Adrenal gland (tissue), 12 donors: Measurements from ENCODE around the gene SLC26A8. TPM values are rescaled to one million over a fixed set of nuclear protein-coding genes. Genes with fewer than 3 reads are reported as not detected.

Experiments used
- DNase-seq, 7 donors: peaks; one replicate each; pipeline ENCODE4 v3.0.0-alpha.2; 2019 to 2020
- H3K27ac ChIP-seq, 5 donors: fragments of 200-600 bp; sonication (generic) in 4 of 5; 1 replicate in 3 of 5; 2 replicates in 2 of 5; pipeline versions ENCODE4 v1.5.1 to v1.8.0; 2016 to 2020; ENCODE audit warnings: mild to moderate bottlenecking in 1 of 5
- H3K27me3 ChIP-seq: fragments of 200-600 bp; 2 replicates; pipeline ENCODE4 v1.8.0; 2021
- H3K36me3 ChIP-seq, 2 donors: fragments of 200-600 bp; replicated peaks in 1 of 2; 1 replicate in 1 of 2; 2 replicates in 1 of 2; pipeline versions ENCODE4 v1.5.1 to v1.8.0; 2018 to 2022
- H3K4me1 ChIP-seq, 2 donors: fragments of 200-600 bp; replicated peaks in 1 of 2; 1 replicate in 1 of 2; 2 replicates in 1 of 2; pipeline versions ENCODE4 v1.5.1 to v1.8.0; 2018 to 2021
- H3K4me3 ChIP-seq, 4 donors: fragments of 200-600 bp; sonication (generic) in 3 of 4; one replicate each; pipeline ENCODE4 v1.5.1; 2016 to 2018
- H3K9me3 ChIP-seq, 3 donors: fragments of 200-600 bp; sonication (generic) in 1 of 3; replicated peaks in 1 of 3; 1 replicate in 2 of 3; 2 replicates in 1 of 3; pipeline versions ENCODE4 v1.5.1 to v1.8.0; 2016 to 2021
- POLR2A ChIP-seq, 2 donors: fragments of 450-650 bp; IDR thresholded peaks; one replicate each; pipeline ENCODE4 v1.6.1; 2017; ENCODE audit warnings: antibody characterized with exemption in 2 of 2, mild to moderate bottlenecking in 2 of 2, moderate library complexity in 1 of 2
- WGBS, 4 donors: extraction: QIAGEN DNeasy Blood & Tissue Kit in 2 of 4; methylation state at CpG; one replicate each; pipeline versions ENCODE4 v1.1.5 to v1.1.7; 2013 to 2017; 5-methylcytosine and 5-hydroxymethylcytosine counted together
- intact Hi-C, 2 donors: fragments of 100-400 bp; cut with DNase I; formaldehyde crosslinking; loops; one replicate each; pipeline versions ENCODE4 v1.14.1 to v1.15.0; 2022 to 2023
- polyA plus RNA-seq, 3 donors: library from polyadenylated mRNA; stranded (reverse); fragments of 200-250 nt in 2 of 3; fragments of 350-450 nt in 1 of 3; fragmentation: Illumina TruSeq in 1 of 3; extraction: RNeasy Lipid Tissue Mini Kit (QIAGEN cat#74804) in 1 of 3; gene quantifications; one replicate each; pipeline ENCODE4 v1.2.3, GENCODE V29; 2013 to 2014
- total RNA-seq, 9 donors: library from RNA; depleted of rRNA in 4 of 9; stranded (reverse); fragments of >200 nt in 4 of 9; fragments of 120-200 nt in 1 of 9; fragmentation: NEBNext Ultra II Directional in 1 of 9; extraction: Animal tissue kit (Norgen Biotek cat#: 25700) in 1 of 9; gene quantifications; one replicate each; pipeline versions ENCODE4 v1.1.0 to v1.2.4, GENCODE V29; 2013 to 2023
- TF ChIP-seq, protein P1 (sequence below), 6 experiments: fragments of 450-650 bp in 4 of 6; fragments of 200-600 bp in 2 of 6; sonication (generic) in 1 of 6; IDR thresholded peaks; 1 replicate in 5 of 6; 2 replicates in 1 of 6; pipeline versions ENCODE4 v1.5.1 to v1.8.0; 2016 to 2021; ENCODE audit warnings: antibody characterized with exemption in 6 of 6, mild to moderate bottlenecking in 2 of 6, moderate library complexity in 1 of 6
- donor health status: healthy with polysubstance abuse.
- donor health status: Bipolar disorder and iron deficiency.
- donor health status: DM: yes; HTN: yes; CAD: no.
- donor health status: DM: no; HTN: no; CAD: no.
- donor health status: DM: no; HTN: no; CAD: no.
- donor health status: DM: yes; HTN: yes; CAD: no.

SLC26A8 gene
- total and polyA plus RNA-seq, 12 donors, result 0.09 to 0.54 (median 0.16) TPM; not detected in 5

DNA sequence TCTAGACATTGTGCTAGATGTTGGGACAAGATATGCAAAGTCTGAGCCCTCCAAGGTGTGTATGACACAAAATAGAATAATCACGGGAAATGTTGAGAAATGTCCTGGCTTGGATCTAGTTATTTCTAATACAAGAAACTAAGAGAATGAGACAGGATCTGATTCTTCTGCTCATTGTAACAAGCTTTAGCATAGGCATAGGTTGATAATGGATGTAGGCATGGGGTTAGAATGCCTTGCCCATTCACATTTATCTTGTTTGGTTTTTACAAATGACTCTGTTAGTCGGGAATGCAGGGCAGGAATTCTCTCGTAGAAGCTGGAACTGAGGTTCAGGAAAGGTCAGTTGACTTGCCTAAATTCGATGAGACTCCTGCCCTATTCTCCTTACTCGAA lies 1.5 kb upstream of the SLC26A8 start:
- TF ChIP-seq POLR2A (IDR thresholded peaks at IDR 0.05), result no peak
- TF ChIP-seq, protein P1, sequence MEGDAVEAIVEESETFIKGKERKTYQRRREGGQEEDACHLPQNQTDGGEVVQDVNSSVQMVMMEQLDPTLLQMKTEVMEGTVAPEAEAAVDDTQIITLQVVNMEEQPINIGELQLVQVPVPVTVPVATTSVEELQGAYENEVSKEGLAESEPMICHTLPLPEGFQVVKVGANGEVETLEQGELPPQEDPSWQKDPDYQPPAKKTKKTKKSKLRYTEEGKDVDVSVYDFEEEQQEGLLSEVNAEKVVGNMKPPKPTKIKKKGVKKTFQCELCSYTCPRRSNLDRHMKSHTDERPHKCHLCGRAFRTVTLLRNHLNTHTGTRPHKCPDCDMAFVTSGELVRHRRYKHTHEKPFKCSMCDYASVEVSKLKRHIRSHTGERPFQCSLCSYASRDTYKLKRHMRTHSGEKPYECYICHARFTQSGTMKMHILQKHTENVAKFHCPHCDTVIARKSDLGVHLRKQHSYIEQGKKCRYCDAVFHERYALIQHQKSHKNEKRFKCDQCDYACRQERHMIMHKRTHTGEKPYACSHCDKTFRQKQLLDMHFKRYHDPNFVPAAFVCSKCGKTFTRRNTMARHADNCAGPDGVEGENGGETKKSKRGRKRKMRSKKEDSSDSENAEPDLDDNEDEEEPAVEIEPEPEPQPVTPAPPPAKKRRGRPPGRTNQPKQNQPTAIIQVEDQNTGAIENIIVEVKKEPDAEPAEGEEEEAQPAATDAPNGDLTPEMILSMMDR (IDR thresholded peaks at IDR 0.05), result no peak
- WGBS, 4 donors, result 46 to 63% (median 48%) methylated on average over 5 of the region's 5 CpGs
- Histone ChIP-seq H3K4me3 (no peak overlapping the region), H3K9me3 (no peaks in the 10 kb centered on the region), H3K36me3 (no peaks in the 10 kb centered on the region), H3K4me1 (peaks cover 0 to 21% of the 10 kb centered on the region in 2 donors), H3K27ac (peak overlapping the region in 1 of 5 donors; percentile 4), H3K27me3 (no peaks in the 10 kb centered on the region)
- DNase-seq, result no peak
- intact Hi-C loops, result loop anchor here (2.0 to 10.0 kb wide), 4 partner anchors 67 to 179 kb away; partner anchors contain the start of gene BRPF3 (in 1 of the 2)

DNA sequence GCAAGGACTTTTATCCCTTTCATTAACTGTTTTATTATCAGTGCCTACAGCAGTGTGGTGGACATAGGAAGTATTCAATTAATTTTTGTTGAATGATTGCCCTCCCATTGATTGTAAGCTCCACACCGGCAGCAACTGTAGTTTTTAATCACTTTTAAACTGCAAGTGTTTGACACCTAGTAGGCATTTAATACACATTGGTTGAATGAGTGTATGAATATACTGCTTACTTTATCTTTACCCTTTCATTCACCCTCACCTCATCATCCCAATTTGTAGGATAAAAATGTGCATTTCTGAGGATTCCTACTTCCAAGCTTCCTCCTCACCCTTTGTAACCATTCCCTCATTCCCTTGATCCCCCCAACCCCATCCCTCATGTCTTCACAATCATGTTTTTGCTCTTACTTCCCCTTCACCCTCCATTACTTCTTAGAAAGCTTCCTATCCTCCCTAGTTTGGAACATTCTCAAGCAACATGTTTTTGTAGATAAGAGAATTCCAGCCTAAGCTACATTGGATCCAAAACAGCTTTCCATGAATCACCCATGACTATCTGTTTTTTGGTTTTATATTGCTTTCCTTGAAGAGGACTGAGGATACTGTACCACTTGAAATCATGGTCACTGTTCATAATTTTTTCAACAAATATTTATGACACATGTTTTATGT lies 955 bp upstream of the SLC26A8 start:
- H3K9me3 ChIP-seq, result no peaks in the 10 kb centered on the region
- H3K4me1 ChIP-seq, result peaks cover 0 to 17% of the 10 kb centered on the region in 2 donors
- no peaks in the 10 kb centered on the region for H3K36me3 ChIP-seq
- H3K4me3 ChIP-seq, result no peak overlapping the region
- H3K27ac ChIP-seq, result peak overlapping the region in 1 of 5 donors; percentile 4
- intact Hi-C loops, result loop anchor here (10.0 kb wide), 2 partner anchors 169 to 179 kb away; partner anchors contain the start of gene BRPF3 (in 1 of the 2)
- TF ChIP-seq, protein P1 (IDR thresholded peaks at IDR 0.05), result no peak
- TF ChIP-seq POLR2A (IDR thresholded peaks at IDR 0.05), result no peak
- 78 to 89% (median 82%) methylated on average over 1 of the region's 1 CpG for WGBS, 4 donors
- no peaks in the 10 kb centered on the region for H3K27me3 ChIP-seq
- DNase-seq, result no peak

DNA sequence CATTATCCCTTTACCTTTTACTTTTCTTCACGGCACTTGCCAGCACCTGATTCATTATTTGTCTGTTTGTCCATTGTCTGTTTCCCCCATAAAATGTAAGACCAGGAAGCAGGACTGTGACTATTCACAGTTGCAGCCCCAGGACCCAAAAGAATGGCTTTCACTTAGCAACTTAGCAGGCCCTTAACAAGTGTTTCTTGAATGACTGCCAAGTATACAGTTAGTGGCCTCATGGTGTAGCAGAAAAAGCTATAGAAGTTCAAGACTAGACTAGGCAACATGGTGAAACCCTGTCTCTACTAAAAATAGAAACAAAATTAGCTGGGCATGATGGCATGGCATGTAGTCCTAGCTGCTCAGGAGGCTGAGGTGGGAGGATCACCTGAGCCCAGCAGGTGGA lies 4.3 kb downstream of the SLC26A8 start:
- intact Hi-C loops, result loop anchor here (10.0 kb wide), 2 partner anchors 175 to 185 kb away; partner anchors contain the start of gene BRPF3 (in 1 of the 2)

DNA sequence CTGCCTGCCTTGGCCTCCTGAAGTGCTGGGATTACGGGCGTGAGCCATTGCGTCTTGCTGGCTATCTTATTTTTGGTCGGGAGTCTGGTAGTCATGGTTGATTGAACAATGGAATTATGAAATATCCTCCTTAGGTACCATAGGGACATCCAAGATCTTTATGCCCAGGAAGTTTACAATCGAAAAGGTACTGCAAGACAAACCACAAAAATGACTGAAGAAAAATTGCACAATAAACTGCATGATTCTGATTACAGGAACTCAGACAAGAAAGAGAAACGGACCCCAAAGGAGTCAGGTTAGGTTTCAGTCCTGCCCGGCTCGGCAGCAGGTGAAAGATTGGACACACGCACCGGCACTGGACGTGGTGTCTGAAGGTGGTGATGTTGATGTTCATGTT lies 5.3 kb downstream of the SLC26A8 start:
- Histone ChIP-seq H3K4me1 (no peaks in the 10 kb centered on the region), H3K27ac (no peak overlapping the region), H3K27me3 (no peaks in the 10 kb centered on the region), H3K4me3 (no peak overlapping the region), H3K9me3 (no peaks in the 10 kb centered on the region), H3K36me3 (no peaks in the 10 kb centered on the region)
- 78 to 90% (median 84%) methylated on average over 11 of the region's 11 CpGs for WGBS, 4 donors
- intact Hi-C loops, result no loop called here
- DNase-seq, result no peak
- TF ChIP-seq, protein P1 (IDR thresholded peaks at IDR 0.05), result no peak
- TF ChIP-seq POLR2A (IDR thresholded peaks at IDR 0.05), result no peak

More for the DNA sequence above, 4.3 kb downstream of the SLC26A8 start:
- Histone ChIP-seq H3K4me3 (no peak overlapping the region), H3K36me3 (no peaks in the 10 kb centered on the region), H3K27ac (no peak overlapping the region), H3K9me3 (no peaks in the 10 kb centered on the region), H3K27me3 (no peaks in the 10 kb centered on the region), H3K4me1 (peaks cover 0 to 3% of the 10 kb centered on the region in 2 donors)
- TF ChIP-seq POLR2A (IDR thresholded peaks at IDR 0.05), result no peak
- 0 to 59% (median 27%) methylated on average over 1 of the region's 1 CpG for WGBS, 4 donors
- no peak for DNase-seq
